Stimulated activated CD8-positive, alpha-beta memory T cell treated with anti-CD3 and anti-CD28 coated beads, Interleukin-12 subunit alpha, Interleukin-12 subunit beta, amount 100 ng/mL, for 24 hours (primary cell): ENCODE data around the gene PJA1.

Source experiments
- DNase-seq: peaks from one replicate; pipeline ENCODE4 v3.0.0-alpha.2; 2020; ENCODE audit errors: extremely low read depth

The PJA1 gene

DNA sequence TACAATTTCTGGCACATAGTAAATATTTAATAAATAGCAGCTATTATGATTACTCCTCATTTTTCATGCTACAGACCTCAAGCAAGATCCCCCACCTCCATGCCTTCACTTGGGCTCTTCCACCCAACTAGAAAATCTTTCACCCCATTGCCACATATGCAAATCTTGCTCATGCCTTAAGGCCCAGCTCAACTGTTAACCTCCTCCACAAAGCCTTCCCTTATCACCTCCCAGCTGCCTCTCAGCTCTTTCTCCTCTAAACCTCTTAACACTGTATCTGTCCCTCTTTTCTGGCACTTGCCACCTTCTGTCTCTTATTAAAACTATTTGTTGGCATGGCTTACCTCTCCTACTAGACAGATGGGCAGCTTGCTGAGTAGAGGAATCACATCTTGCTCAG lies 51.5 kb downstream of the PJA1 start:
- no peak for DNase-seq
